SU-DHL-6 (cell line): ENCODE data around the gene CCDC73.

Experiments used
- H2AFZ ChIP-seq: fragments of 200-600 bp; sonication (generic); 2 replicates; pipeline ENCODE4 v1.6.1; 2014; ENCODE audit warnings: low read depth, mild to moderate bottlenecking, moderate library complexity, mixed read lengths, antibody characterized with exemption, low read length; ENCODE audit not compliant: severe bottlenecking
- H3F3A ChIP-seq: fragments of 200-600 bp; shearing (Covaris generic); 2 replicates; pipeline ENCODE4 v1.6.0; 2016; ENCODE audit warnings: antibody characterized with exemption, mild to moderate bottlenecking; ENCODE audit not compliant: insufficient read depth
- H3K27ac ChIP-seq: fragments of 200-600 bp; sonication (generic); 2 replicates; pipeline ENCODE4 v1.5.1; 2016; ENCODE audit warnings: low read depth, mild to moderate bottlenecking, low read length, moderate library complexity, mixed read lengths
- H3K27me3 ChIP-seq: fragments of 200-600 bp; sonication (generic), shearing (Covaris generic); 2 replicates; pipeline ENCODE4 v1.6.0; 2014; ENCODE audit warnings: mild to moderate bottlenecking, low read length
- H3K36me3 ChIP-seq: fragments of 200-600 bp; sonication (generic); 2 replicates; pipeline ENCODE4 v1.6.1; 2014; ENCODE audit warnings: mild to moderate bottlenecking, low read length, mixed read lengths
- H3K4me2 ChIP-seq: fragments of 300-600, 200-600 bp; shearing (Covaris generic), sonication (generic); 2 replicates; pipeline ENCODE4 v1.6.0; 2014; ENCODE audit warnings: low read length, low read depth, mild to moderate bottlenecking; ENCODE audit not compliant: poor library complexity, severe bottlenecking
- H3K4me3 ChIP-seq: fragments of 200-600 bp; sonication (generic); 2 replicates; pipeline ENCODE4 v1.5.1; 2014; ENCODE audit warnings: antibody characterized with exemption, low read length, mild to moderate bottlenecking, mixed read lengths; ENCODE audit not compliant: insufficient read depth, poor library complexity, severe bottlenecking
- H3K79me2 ChIP-seq: fragments of 200-600 bp; sonication (generic); 2 replicates; pipeline ENCODE4 v1.6.1; 2014; ENCODE audit warnings: mild to moderate bottlenecking, low read length, moderate library complexity; ENCODE audit not compliant: insufficient read depth
- H3K9ac ChIP-seq: fragments of 200-600 bp; sonication (generic); 2 replicates; pipeline ENCODE4 v1.7.0; 2014; ENCODE audit warnings: mild to moderate bottlenecking, low read length
- H3K9me2 ChIP-seq: fragments of 200-600 bp; sonication (generic); replicated peaks from 2 replicates; pipeline ENCODE4 v1.6.1; 2014; ENCODE audit warnings: low read length; ENCODE audit not compliant: insufficient read depth
- H3K9me3 ChIP-seq: fragments of 200-600 bp; sonication (generic); 2 replicates; pipeline ENCODE4 v1.6.1; 2014; ENCODE audit warnings: low read length, mixed read lengths; ENCODE audit not compliant: insufficient read depth
- H4K20me1 ChIP-seq: fragments of 200-600 bp; sonication (generic); 2 replicates; pipeline ENCODE4 v1.6.1; 2014; ENCODE audit warnings: low read depth, mild to moderate bottlenecking, antibody characterized with exemption, low read length, moderate library complexity, mixed read lengths
- EZH2phosphoT487 ChIP-seq: fragments of 200-600 bp; sonication (generic), shearing (Covaris generic); conservative IDR thresholded peaks from 2 replicates; pipeline ENCODE4 v1.6.1; 2018; ENCODE audit warnings: mild to moderate bottlenecking, antibody characterized with exemption, low read length, moderate library complexity, mixed read lengths
- TF ChIP-seq, protein P1 (sequence below): fragments of 200-600 bp; sonication (generic); IDR thresholded peaks from one replicate; pipeline ENCODE4 v1.5.1; 2017; ENCODE audit warnings: antibody characterized with exemption, mild to moderate bottlenecking, low read length, moderate library complexity; ENCODE audit not compliant: insufficient read depth, poor library complexity, severe bottlenecking

Gene CCDC73

DNA sequence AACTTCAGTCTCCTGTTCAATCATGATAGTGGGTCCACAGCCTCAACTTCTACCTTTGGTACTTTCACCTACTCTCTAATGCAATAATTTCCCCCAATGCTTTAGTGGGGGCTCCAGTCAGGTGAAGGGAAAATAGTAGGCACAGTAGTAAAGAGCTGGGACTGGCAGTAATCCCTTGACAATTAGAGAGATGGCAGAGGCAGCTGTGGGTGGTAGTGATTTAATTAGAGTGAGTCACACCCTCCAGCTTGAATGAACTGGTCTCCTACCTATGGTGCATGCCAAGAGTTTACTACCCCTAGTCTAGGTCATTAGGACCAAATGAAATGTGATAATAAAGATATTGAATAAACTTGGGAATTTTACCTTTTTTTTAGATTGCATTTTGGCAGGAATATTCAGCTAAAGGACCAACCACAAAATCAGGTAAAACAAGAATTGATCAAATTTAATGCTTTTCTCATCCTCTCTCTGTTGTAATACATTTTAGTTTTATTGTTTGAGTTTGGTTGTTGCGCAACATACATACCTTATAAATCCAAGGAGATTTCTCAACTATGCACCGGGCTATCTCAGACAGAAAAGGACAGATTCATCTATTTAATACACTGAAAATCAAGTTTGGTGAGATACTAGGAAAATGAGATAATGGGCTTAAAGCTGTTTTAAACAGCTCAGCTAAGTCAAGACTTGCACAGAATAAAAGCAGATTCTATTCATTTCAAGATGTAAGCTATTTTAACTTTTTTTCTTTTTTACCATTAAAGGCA is 44.2 kb upstream of the CCDC73 start:
- no peaks in the 10 kb centered on the region for H3K36me3 ChIP-seq
- H2AFZ ChIP-seq, result no peak overlapping the region
- H3K9ac ChIP-seq, result no peak overlapping the region
- no peaks in the 10 kb centered on the region for H3K9me3 ChIP-seq
- H4K20me1 ChIP-seq, result no peaks in the 10 kb centered on the region
- no peaks in the 10 kb centered on the region for H3K27me3 ChIP-seq
- H3K79me2 ChIP-seq, result no peaks in the 10 kb centered on the region
- H3K4me3 ChIP-seq, result no peak overlapping the region
- H3K9me2 ChIP-seq, result no peaks in the 10 kb centered on the region
- H3K4me2 ChIP-seq, result no peak overlapping the region
- no peak overlapping the region for H3K27ac ChIP-seq
- H3F3A ChIP-seq, result no peaks in the 10 kb centered on the region
- TF ChIP-seq, protein P1, sequence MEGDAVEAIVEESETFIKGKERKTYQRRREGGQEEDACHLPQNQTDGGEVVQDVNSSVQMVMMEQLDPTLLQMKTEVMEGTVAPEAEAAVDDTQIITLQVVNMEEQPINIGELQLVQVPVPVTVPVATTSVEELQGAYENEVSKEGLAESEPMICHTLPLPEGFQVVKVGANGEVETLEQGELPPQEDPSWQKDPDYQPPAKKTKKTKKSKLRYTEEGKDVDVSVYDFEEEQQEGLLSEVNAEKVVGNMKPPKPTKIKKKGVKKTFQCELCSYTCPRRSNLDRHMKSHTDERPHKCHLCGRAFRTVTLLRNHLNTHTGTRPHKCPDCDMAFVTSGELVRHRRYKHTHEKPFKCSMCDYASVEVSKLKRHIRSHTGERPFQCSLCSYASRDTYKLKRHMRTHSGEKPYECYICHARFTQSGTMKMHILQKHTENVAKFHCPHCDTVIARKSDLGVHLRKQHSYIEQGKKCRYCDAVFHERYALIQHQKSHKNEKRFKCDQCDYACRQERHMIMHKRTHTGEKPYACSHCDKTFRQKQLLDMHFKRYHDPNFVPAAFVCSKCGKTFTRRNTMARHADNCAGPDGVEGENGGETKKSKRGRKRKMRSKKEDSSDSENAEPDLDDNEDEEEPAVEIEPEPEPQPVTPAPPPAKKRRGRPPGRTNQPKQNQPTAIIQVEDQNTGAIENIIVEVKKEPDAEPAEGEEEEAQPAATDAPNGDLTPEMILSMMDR, result no peak
- TF ChIP-seq EZH2phosphoT487, result no peak

DNA sequence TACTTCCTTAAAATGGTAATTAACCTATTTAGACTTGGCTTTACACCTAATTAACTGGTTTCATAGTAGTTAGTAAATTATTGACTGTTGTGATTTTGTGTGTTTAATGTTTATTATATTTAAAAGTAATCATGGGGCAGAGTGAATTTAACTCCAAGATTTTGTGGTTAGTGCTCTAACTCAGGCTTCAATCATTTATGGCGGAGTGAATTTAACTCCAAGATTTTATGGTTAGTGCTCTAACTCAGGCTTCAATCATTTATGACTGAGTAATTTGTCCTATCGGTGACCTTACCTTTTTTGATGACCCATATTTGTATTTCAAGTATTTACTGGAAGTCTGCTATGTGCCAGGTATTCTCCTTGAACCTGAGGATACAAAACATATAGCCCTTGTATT is 42.5 kb upstream of the CCDC73 start:
- Histone ChIP-seq H3K79me2 (no peaks in the 10 kb centered on the region), H3K27me3 (no peaks in the 10 kb centered on the region), H3K9me2 (no peaks in the 10 kb centered on the region), H3K9ac (no peak overlapping the region), H3K9me3 (no peaks in the 10 kb centered on the region), H3K36me3 (no peaks in the 10 kb centered on the region), H3K4me3 (no peak overlapping the region), H3K4me2 (no peak overlapping the region), H4K20me1 (no peaks in the 10 kb centered on the region), H3F3A (no peaks in the 10 kb centered on the region), H3K27ac (no peak overlapping the region), H2AFZ (no peak overlapping the region)
- TF ChIP-seq, protein P1, result no peak
- no peak for TF ChIP-seq EZH2phosphoT487

DNA sequence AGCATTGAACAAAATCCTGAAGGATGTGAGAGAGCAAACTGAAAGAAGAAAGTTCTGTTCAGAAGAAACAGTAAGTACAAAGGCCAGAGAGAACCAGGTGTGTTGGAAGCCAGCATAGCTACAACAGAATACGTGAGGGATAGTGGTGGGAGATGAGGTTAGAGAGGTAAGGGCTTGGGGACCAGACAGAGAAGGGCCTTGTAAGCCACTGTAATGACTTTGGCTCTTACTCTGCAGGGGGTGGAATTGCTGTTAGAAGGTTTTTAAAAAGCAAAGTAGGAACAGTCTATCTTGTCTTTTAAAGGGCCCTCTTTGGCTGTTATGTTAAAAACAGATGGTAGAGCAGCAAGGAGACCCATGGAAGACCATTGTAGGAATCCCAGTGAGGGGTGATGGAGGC is 39.5 kb upstream of the CCDC73 start:
- no peaks in the 10 kb centered on the region for H3K9me3 ChIP-seq
- H3K79me2 ChIP-seq, result no peaks in the 10 kb centered on the region
- no peak overlapping the region for H3K4me2 ChIP-seq
- no peak overlapping the region for H3K4me3 ChIP-seq
- H3K36me3 ChIP-seq, result no peaks in the 10 kb centered on the region
- H4K20me1 ChIP-seq, result no peaks in the 10 kb centered on the region
- H3K9ac ChIP-seq, result no peak overlapping the region
- no peaks in the 10 kb centered on the region for H3F3A ChIP-seq
- TF ChIP-seq, protein P1, result no peak
- TF ChIP-seq EZH2phosphoT487, result no peak
- no peaks in the 10 kb centered on the region for H3K9me2 ChIP-seq
- no peaks in the 10 kb centered on the region for H3K27me3 ChIP-seq
- H3K27ac ChIP-seq, result no peak overlapping the region
- H2AFZ ChIP-seq, result no peak overlapping the region
